Kidney (tissue), 14 donors: ENCODE measurements around the gene STMND1. TPM values are rescaled to one million over a fixed set of nuclear protein-coding genes. Genes with fewer than 3 reads are reported as not detected.

Experiments
- DNase-seq, 5 donors: peaks; one replicate each; pipeline ENCODE4 v3.0.0-alpha.2; 2013 to 2020
- FAIRE-seq: peaks from 2 replicates; lab custom pipeline; 2012; peaks lifted over from hg19 to GRCh38; lab: Jason Lieb, UNC
- H3K27ac ChIP-seq, 2 donors: one replicate each; pipeline ENCODE4 v1.7.0; 2013; ENCODE audit warnings: low read depth in 2 of 2, low read length in 2 of 2, inconsistent platforms in 1 of 2
- H3K27me3 ChIP-seq: one replicate; pipeline ENCODE4 v1.7.1; 2013; ENCODE audit warnings: low read length, inconsistent platforms; ENCODE audit not compliant: control insufficient read depth, insufficient read depth
- H3K36me3 ChIP-seq, 3 donors: one replicate each; pipeline versions ENCODE4 v1.7.0 to v1.7.1; 2013; ENCODE audit warnings: low read length in 3 of 3, control low read depth in 1 of 3, inconsistent platforms in 1 of 3; ENCODE audit not compliant: insufficient read depth in 3 of 3, control insufficient read depth in 2 of 3
- H3K4me1 ChIP-seq, 3 donors: one replicate each; pipeline versions ENCODE4 v1.7.0 to v1.7.1; 2013; ENCODE audit warnings: low read length in 3 of 3, inconsistent platforms in 1 of 3, low read depth in 1 of 3; ENCODE audit not compliant: control insufficient read depth in 2 of 3, insufficient read depth in 2 of 3
- H3K4me3 ChIP-seq, 3 donors: one replicate each; pipeline versions ENCODE4 v1.7.0 to v1.8.1; 2013; ENCODE audit warnings: low read length in 3 of 3, control low read depth in 1 of 3, inconsistent platforms in 1 of 3
- H3K9ac ChIP-seq, 3 donors: one replicate each; pipeline versions ENCODE4 v1.7.0 to v1.7.1; 2013; ENCODE audit warnings: low read length in 3 of 3, control low read depth in 1 of 3, inconsistent platforms in 1 of 3
- H3K9me3 ChIP-seq, 3 donors: one replicate each; pipeline versions ENCODE4 v1.7.0 to v1.7.1; 2013; ENCODE audit warnings: low read length in 3 of 3, control low read depth in 1 of 3, inconsistent platforms in 1 of 3; ENCODE audit not compliant: control insufficient read depth in 2 of 3, insufficient read depth in 1 of 3
- CTCF ChIP-seq: IDR thresholded peaks from 3 replicates; pipeline ENCODE4 v1.5.1; 2012; ENCODE audit warnings: mild to moderate bottlenecking, moderate library complexity, borderline replicate concordance; ENCODE audit not compliant: insufficient read depth; ENCODE audit errors: extremely low read depth
- intact Hi-C: fragments of 100-400 bp; cut with DNase I; formaldehyde crosslinking; loops from one replicate; pipeline ENCODE4 v1.11.1; 2022
- polyA plus RNA-seq: library from polyadenylated mRNA; stranded (reverse); fragments of 350-450 nt; fragmentation: Illumina TruSeq; extraction: RNeasy Lipid Tissue Mini Kit (QIAGEN cat#74804); gene quantifications from one replicate; pipeline ENCODE4 v1.2.3, GENCODE V29; 2014; ENCODE audit warnings: low read depth, low replicate concordance; ENCODE audit not compliant: insufficient read depth
- total RNA-seq: library from RNA; stranded (reverse); fragmentation: NEBNext Ultra II Directional; extraction: Animal tissue kit (Norgen Biotek cat#: 25700); gene quantifications from one replicate; pipeline ENCODE4 v1.2.1, GENCODE V29; 2021
- donor health status: control.
- donor health status: control.
- donor health status: control.
- donor health status: control.
- donor health status: control.
- donor health status: DM: yes; HTN: yes; CAD: no.
- donor health status: Normal renal cell carcinoma (clear cell type).

The STMND1 gene
- total and polyA plus RNA-seq, 2 donors from 2014 or later = not detected

- H3K27me3 ChIP-seq = no peaks in the 10 kb centered on the region
- no peak for TF ChIP-seq CTCF
- intact Hi-C loops = loop anchor here (10.0 kb wide), 2 partner anchors 428 to 648 kb away; no protein-coding TSS in a partner anchor
- no peak overlapping the region for H3K27ac ChIP-seq
- no peak overlapping the region for H3K4me3 ChIP-seq
- H3K4me1 ChIP-seq = no peaks in the 10 kb centered on the region
- DNase-seq = peak in 3 of 5 donors; percentile 27 to 56 (median 45)
- H3K9ac ChIP-seq = no peak overlapping the region
- H3K36me3 ChIP-seq = no peaks in the 10 kb centered on the region
- peaks cover 0 to 5% (median 0%) of the 10 kb centered on the region in 3 donors for H3K9me3 ChIP-seq
- no peak for FAIRE-seq
Measured at GRCh38 chr6:17156966-17157365, 55.1 kb downstream of the STMND1 start.

GRCh38 chr6:17157617-17158016 lies 55.8 kb downstream of the STMND1 start:
- Histone ChIP-seq H3K9ac (no peak overlapping the region), H3K27ac (no peak overlapping the region), H3K4me1 (no peaks in the 10 kb centered on the region), H3K36me3 (no peaks in the 10 kb centered on the region), H3K4me3 (no peak overlapping the region), H3K27me3 (no peaks in the 10 kb centered on the region), H3K9me3 (peaks cover 0 to 2% (median 0%) of the 10 kb centered on the region in 3 donors)
- no peak for TF ChIP-seq CTCF
- no peak for DNase-seq
- no peak for FAIRE-seq
- intact Hi-C loops = loop anchor here (10.0 kb wide), 2 partner anchors 427 to 647 kb away; no protein-coding TSS in a partner anchor

GRCh38 chr6:17159240-17159639 lies 57.4 kb downstream of the STMND1 start:
- FAIRE-seq (no peak), DNase-seq (no peak)
- no peaks in the 10 kb centered on the region for H3K9me3 ChIP-seq
- TF ChIP-seq CTCF = no peak
- no peaks in the 10 kb centered on the region for H3K4me1 ChIP-seq
- H3K27me3 ChIP-seq = no peaks in the 10 kb centered on the region
- H3K27ac ChIP-seq = no peak overlapping the region
- intact Hi-C loops = loop anchor here (10.0 kb wide), 2 partner anchors 426 to 646 kb away; no protein-coding TSS in a partner anchor
- no peak overlapping the region for H3K9ac ChIP-seq
- no peaks in the 10 kb centered on the region for H3K36me3 ChIP-seq
- no peak overlapping the region for H3K4me3 ChIP-seq

- H3K9me3 ChIP-seq = no peaks in the 10 kb centered on the region
- H3K4me1 ChIP-seq = no peaks in the 10 kb centered on the region
- no peak for TF ChIP-seq CTCF
- no peak overlapping the region for H3K27ac ChIP-seq
- DNase-seq (no peak), FAIRE-seq (no peak)
- H3K9ac ChIP-seq = no peak overlapping the region
- intact Hi-C loops = no loop called here
- no peaks in the 10 kb centered on the region for H3K36me3 ChIP-seq
- no peaks in the 10 kb centered on the region for H3K27me3 ChIP-seq
- no peak overlapping the region for H3K4me3 ChIP-seq
Measured at GRCh38 chr6:17161076-17161475, 59.2 kb downstream of the STMND1 start.
